ENCODE data around the gene GMEB2. TPM values are rescaled to one million over a fixed set of nuclear protein-coding genes. Genes with fewer than 3 reads are reported as not detected.

GMEB2 gene
- total RNA-seq, 1 experiment from 2014 or later, result 14.3 TPM

DNA sequence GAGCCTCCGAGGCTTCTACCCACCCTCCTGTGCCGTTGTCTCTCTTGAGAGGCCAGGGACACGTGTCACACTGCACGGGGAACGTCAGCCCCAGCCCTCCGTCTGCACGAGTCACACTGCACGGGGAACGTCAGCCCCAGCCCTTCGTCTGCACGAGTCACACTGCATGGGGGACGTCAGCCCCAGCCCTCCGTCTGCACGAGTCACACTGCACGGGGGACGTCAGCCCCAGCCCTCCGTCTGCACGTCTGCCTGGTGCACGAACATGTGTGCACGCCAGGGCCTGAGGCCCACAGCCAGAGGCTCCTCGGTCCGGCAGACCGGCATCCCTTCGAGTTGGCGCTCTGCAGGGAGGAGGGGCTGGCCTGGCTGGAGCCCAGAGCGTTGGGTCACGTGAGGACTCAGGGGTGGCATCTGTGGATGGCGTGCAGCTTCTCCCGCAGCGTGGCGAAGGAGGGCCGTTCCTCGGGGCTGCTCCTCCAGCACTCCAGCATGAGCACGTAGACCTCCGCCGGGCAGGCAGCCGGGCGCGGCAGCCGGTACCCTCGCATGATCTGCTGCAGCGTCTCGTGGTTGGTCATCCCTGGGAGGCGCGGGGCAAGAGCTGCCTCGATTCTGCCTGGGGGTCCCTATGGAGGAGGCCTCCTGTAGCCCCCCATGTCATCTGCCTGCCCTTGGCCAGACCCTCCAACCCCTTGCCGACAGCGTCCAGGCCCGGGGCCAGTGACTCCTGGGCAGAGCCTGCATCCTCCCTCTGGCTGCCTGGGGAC lies 86.3 kb downstream of the GMEB2 start:
- Histone ChIP-seq H2BK5ac (ENCODE audit: insufficient read length, low read length) (no peak overlapping the region), H3K14ac (ENCODE audit: insufficient read depth, low read length) (no peak overlapping the region; the same call in 1 of the 2 replicates), H3K9ac (ENCODE audit: extremely low read depth, insufficient read length, low read length) (no peak overlapping the region), H2BK12ac (ENCODE audit: insufficient read length, low read depth, low read length) (no peak overlapping the region), H3K4ac (ENCODE audit: low read depth, low read length) (no peak overlapping the region), H3T11ph (ENCODE audit: low read length) (no peak overlapping the region), H4K91ac (ENCODE audit: insufficient read length, low read depth, low read length) (no peak overlapping the region), H2BK15ac (ENCODE audit: low read depth, low read length) (no peak overlapping the region), H3K4me1 (ENCODE audit: insufficient read depth, low read length) (no peaks in the 10 kb centered on the region), H2AFZ (ENCODE audit: low read length) (no peak overlapping the region), H3K9me3 (ENCODE audit: control insufficient read depth, low read depth, low read length) (no peaks in the 10 kb centered on the region), H3K4me2 (ENCODE audit: insufficient read depth, insufficient read length, low read length) (no peak overlapping the region), H2BK20ac (ENCODE audit: low read depth, low read length, poor library complexity, severe bottlenecking) (no peak overlapping the region), H3K79me2 (ENCODE audit: insufficient read depth, low read length) (no peaks in the 10 kb centered on the region), H4K20me1 (ENCODE audit: control insufficient read depth, insufficient read depth, insufficient read length) (no peaks in the 10 kb centered on the region), H4K5ac (ENCODE audit: insufficient read length, low read depth, low read length) (no peak overlapping the region), H2BK120ac (ENCODE audit: low read depth, low read length, poor library complexity, severe bottlenecking) (no peak overlapping the region), H3K23ac (ENCODE audit: insufficient read length, low read depth, low read length) (no peak overlapping the region), H3K27ac (ENCODE audit: insufficient read length, low read depth, low read length) (no peak overlapping the region), H3K18ac (ENCODE audit: insufficient read length, low read depth, low read length) (no peak overlapping the region), H3K56ac (ENCODE audit: insufficient read length, low read depth, low read length) (no peak overlapping the region), H4K8ac (replicated peaks; ENCODE audit: insufficient read length, low read depth, low read length) (no peak overlapping the region), H3K23me2 (ENCODE audit: insufficient read length, low read depth, low read length, poor library complexity, severe bottlenecking) (no peaks in the 10 kb centered on the region), H3K27me3 (ENCODE audit: insufficient read depth, low read length) (no peaks in the 10 kb centered on the region), H2AK5ac (ENCODE audit: insufficient read length, low read length) (no peak overlapping the region), H3K79me1 (ENCODE audit: insufficient read depth, low read depth, low read length, poor library complexity, severe bottlenecking) (no peaks in the 10 kb centered on the region)
- WGBS (ENCODE audit: extremely low coverage, insufficient read length, low lambda C conversion rate), result no CpG with 5 or more reads among the region's 49 CpGs
- Mint-ChIP-seq H3K4me3 (no peak overlapping the region), H3K27me3 (ENCODE audit: low read depth) (no peaks in the 10 kb centered on the region), H3K27ac (0 out of 7 replicates have a peak overlapping the region, but pooled peaks of 1 of the 3 experiments have one; percentile 23), H3K9me3 (no peaks in the 10 kb centered on the region), H3K4me1 (peaks cover 8% of the 10 kb centered on the region in 2 experiments; a peak in 3 of 4 replicates), H3K36me3 (ENCODE audit: insufficient read depth in 1 of 3, low read depth in 3 of 3) (no peaks in the 10 kb centered on the region)
- TF ChIP-seq, protein P1, sequence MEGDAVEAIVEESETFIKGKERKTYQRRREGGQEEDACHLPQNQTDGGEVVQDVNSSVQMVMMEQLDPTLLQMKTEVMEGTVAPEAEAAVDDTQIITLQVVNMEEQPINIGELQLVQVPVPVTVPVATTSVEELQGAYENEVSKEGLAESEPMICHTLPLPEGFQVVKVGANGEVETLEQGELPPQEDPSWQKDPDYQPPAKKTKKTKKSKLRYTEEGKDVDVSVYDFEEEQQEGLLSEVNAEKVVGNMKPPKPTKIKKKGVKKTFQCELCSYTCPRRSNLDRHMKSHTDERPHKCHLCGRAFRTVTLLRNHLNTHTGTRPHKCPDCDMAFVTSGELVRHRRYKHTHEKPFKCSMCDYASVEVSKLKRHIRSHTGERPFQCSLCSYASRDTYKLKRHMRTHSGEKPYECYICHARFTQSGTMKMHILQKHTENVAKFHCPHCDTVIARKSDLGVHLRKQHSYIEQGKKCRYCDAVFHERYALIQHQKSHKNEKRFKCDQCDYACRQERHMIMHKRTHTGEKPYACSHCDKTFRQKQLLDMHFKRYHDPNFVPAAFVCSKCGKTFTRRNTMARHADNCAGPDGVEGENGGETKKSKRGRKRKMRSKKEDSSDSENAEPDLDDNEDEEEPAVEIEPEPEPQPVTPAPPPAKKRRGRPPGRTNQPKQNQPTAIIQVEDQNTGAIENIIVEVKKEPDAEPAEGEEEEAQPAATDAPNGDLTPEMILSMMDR (conservative IDR thresholded peaks at IDR 0.05), result no peak
- no peak for DNase-seq
